Measurements from ENCODE around the gene VAPB.

- no peak for TF ChIP-seq CTCF (conservative IDR thresholded peaks at IDR 0.05; ENCODE audit: low read depth, low read length)
- no peak for TF ChIP-seq MXI1 (IDR thresholded peaks at IDR 0.05; ENCODE audit: borderline replicate concordance, low read depth, low read length)
- TF ChIP-seq MAFK (IDR thresholded peaks at IDR 0.05; ENCODE audit: low read depth, low read length), result no peak
- TF ChIP-seq POLR2A (IDR thresholded peaks at IDR 0.05; ENCODE audit: low read depth, low read length), result no peak
- TF ChIP-seq RAD21 (IDR thresholded peaks at IDR 0.05; ENCODE audit: low read length), result no peak
- TF ChIP-seq CEBPB (IDR thresholded peaks at IDR 0.05; ENCODE audit: low read depth, low read length), result no peak
- no peak for TF ChIP-seq RFX5 (IDR thresholded peaks at IDR 0.05; ENCODE audit: low read depth, low read length)
- no peak for TF ChIP-seq CHD1 (IDR thresholded peaks at IDR 0.05; ENCODE audit: low read depth, low read length)
- TF ChIP-seq RCOR1 (IDR thresholded peaks at IDR 0.05; ENCODE audit: insufficient replicate concordance, low read length), result no peak
- TF ChIP-seq USF2 (IDR thresholded peaks at IDR 0.05; ENCODE audit: low read depth, low read length), result no peak
- no peak for TF ChIP-seq FOS (IDR thresholded peaks at IDR 0.05; ENCODE audit: low read depth, low read length)
- TF ChIP-seq MAZ (IDR thresholded peaks at IDR 0.05; ENCODE audit: borderline replicate concordance, low read depth, low read length), result no peak
- TF ChIP-seq ELK1 (IDR thresholded peaks at IDR 0.05; ENCODE audit: borderline replicate concordance, low read depth, low read length), result no peak
Observed at GRCh38 chr20:58471193-58472164, 82.5 kb downstream of the VAPB start.

Data from IMR-90 (cell line).